GM21515 (cell line): ENCODE data around the gene SCTR.

ENCODE experiments used
- ATAC-seq: cut with Tn5 transposase; IDR thresholded peaks from one replicate; pipeline ENCODE4 v1.9.1; 2021; ENCODE audit not compliant: unreplicated experiment

Gene SCTR

GRCh38 chr2:119475857-119476244, 48.4 kb downstream of the SCTR start:
- no peak for ATAC-seq

- ATAC-seq: no peak
Measured at GRCh38 chr2:119475225-119475856, 48.9 kb downstream of the SCTR start.

GRCh38 chr2:119474371-119475224, 49.7 kb downstream of the SCTR start:
- ATAC-seq: no peak

- ATAC-seq: no peak
Measured at GRCh38 chr2:119473621-119474370, 50.5 kb downstream of the SCTR start.

GRCh38 chr2:119472749-119473148, 51.5 kb downstream of the SCTR start:
- no peak for ATAC-seq

GRCh38 chr2:119469661-119470297, 54.5 kb downstream of the SCTR start:
- ATAC-seq: no peak

GRCh38 chr2:119469131-119469530, 55.2 kb downstream of the SCTR start:
- no peak for ATAC-seq

- no peak for ATAC-seq
Measured at GRCh38 chr2:119468154-119468955, 55.9 kb downstream of the SCTR start.

- ATAC-seq: no peak
Measured at GRCh38 chr2:119466373-119466772, 57.9 kb downstream of the SCTR start.

GRCh38 chr2:119465687-119466086, 58.6 kb downstream of the SCTR start:
- ATAC-seq: no peak

- ATAC-seq: no peak
Measured at GRCh38 chr2:119464981-119465380, 59.3 kb downstream of the SCTR start.

GRCh38 chr2:119463990-119464389, 60.3 kb downstream of the SCTR start:
- ATAC-seq: no peak

- ATAC-seq: no peak
Measured at GRCh38 chr2:119463136-119463535, 61.1 kb downstream of the SCTR start.

- no peak for ATAC-seq
Measured at GRCh38 chr2:119462574-119462973, 61.7 kb downstream of the SCTR start.

- ATAC-seq: no peak
Measured at GRCh38 chr2:119461811-119462210, 62.5 kb downstream of the SCTR start.

GRCh38 chr2:119460076-119460475, 64.2 kb downstream of the SCTR start:
- no peak for ATAC-seq

- ATAC-seq: no peak
Measured at GRCh38 chr2:119455066-119455718, 69.1 kb downstream of the SCTR start.

- no peak for ATAC-seq
Measured at GRCh38 chr2:119453972-119454593, 70.2 kb downstream of the SCTR start.

GRCh38 chr2:119451336-119452050, 72.8 kb downstream of the SCTR start:
- no peak for ATAC-seq
